ENCODE results near the gene MAGOH. TPM values are rescaled to one million over a fixed set of nuclear protein-coding genes. Genes with fewer than 3 reads are reported as not detected.

The MAGOH gene
- total RNA-seq, 4 donors from 2014 or later, result 5.0 to 48.6 (median 23.5) TPM

GRCh38 chr1:53180226-53180625, 58.1 kb downstream of the MAGOH start:
- intact Hi-C loops (cut with DNase I; ENCODE audit: low total_unique reads) (loop anchor here (10.0 kb wide), 2 partner anchors 165 to 265 kb away; no protein-coding TSS in a partner anchor), in situ Hi-C loops (cut with MboI; ENCODE audit: low pct_ligation_motif_present in 1 of 4, low pct_unique_long_range_greater_than_20kb in 1 of 4, low sequenced_read_pairs in 3 of 4) (loop anchor here in 3 of 4 donors (10.0 to 25.0 kb wide), 4 partner anchors 243 to 475 kb away; partner anchors contain the start of genes ECHDC2 (in 1 of the 3) and SCP2 (in 1 of the 3))
- TF ChIP-seq POLR2AphosphoS5 (IDR thresholded peaks at IDR 0.05) (no peak), CTCF (IDR thresholded peaks at IDR 0.05) (no peak), POLR2A (IDR thresholded peaks at IDR 0.05) (no peak), EP300 (IDR thresholded peaks at IDR 0.05; ENCODE audit: low read depth) (no peak)
- DNase-seq, result no peak
- Histone ChIP-seq H3K9me3 (no peaks in the 10 kb centered on the region), H3K36me3 (no peaks in the 10 kb centered on the region), H3K27me3 (no peaks in the 10 kb centered on the region), H3K27ac (no peak overlapping the region), H3K4me1 (peaks cover 22 to 44% (median 27%) of the 10 kb centered on the region in 4 donors), H3K4me3 (no peak overlapping the region)
- 33 to 98% methylated on average over 1 to 2 of the region's 2 CpGs for WGBS, 2 donors (ENCODE audit: low coverage in 1 of 2)

Other genes with a start within 250 kb of the MAGOH start
- 10 to 100 TPM; 29.4 to 43.6 (median 35.6) TPM for gene PODN, start 176.3 kb downstream of the MAGOH start, total RNA-seq
- gene SLC1A7, start 95.9 kb downstream of the MAGOH start, total RNA-seq, result 1 to 10 TPM in 3 of 4 donors, not detected in 1; 1.1 to 1.6 (median 1.6) TPM
- gene CPT2, start 41.7 kb downstream of the MAGOH start, total RNA-seq, result 10 to 100 TPM; 27.3 to 84.8 (median 50.2) TPM
- 10 to 100 TPM; 11.2 to 61.9 (median 39.7) TPM for gene CZIB, start 17.9 kb downstream of the MAGOH start, total RNA-seq
- gene LRP8, start 89.6 kb upstream of the MAGOH start, total RNA-seq, result 10 to 100 TPM in 1 of 4 donors, 1 to 10 TPM in 1, under 1 TPM in 2; 0.37 to 10.7 (median 1.4) TPM
- gene DMRTB1, start 220.9 kb upstream of the MAGOH start, total RNA-seq, result not detected

Measured in transverse colon (tissue), 4 donors.